HG03066 (cell line): ENCODE measurements around the gene UBE3B.
A peak's percentile ranks its signal among the peaks of the same experiment; 100 is the strongest.

Experiments used
- ATAC-seq: cut with Tn5 transposase; IDR thresholded peaks from one replicate; pipeline ENCODE4 v1.9.1; 2021; ENCODE audit warnings: low read depth; ENCODE audit not compliant: unreplicated experiment

The UBE3B gene

DNA sequence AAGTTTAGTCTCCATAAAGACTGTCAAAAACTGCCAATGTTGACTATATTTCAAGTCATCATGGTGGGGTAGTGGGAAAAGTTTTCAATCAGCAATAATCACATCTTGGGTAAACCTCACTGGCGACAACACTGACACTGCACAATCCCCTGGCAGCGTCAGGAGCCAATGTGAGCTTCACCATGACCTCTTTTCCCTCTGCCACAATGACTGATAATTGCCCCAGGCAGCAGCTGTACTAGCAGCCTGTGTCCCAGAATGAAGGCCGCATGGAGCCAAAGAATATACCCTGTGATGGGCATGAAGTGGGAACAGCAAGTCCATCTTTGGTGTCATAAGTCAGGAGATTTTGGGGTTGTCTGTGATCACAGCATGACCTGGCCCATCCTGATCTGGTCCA is 90.5 kb downstream of the UBE3B start:
- no peak for ATAC-seq

DNA sequence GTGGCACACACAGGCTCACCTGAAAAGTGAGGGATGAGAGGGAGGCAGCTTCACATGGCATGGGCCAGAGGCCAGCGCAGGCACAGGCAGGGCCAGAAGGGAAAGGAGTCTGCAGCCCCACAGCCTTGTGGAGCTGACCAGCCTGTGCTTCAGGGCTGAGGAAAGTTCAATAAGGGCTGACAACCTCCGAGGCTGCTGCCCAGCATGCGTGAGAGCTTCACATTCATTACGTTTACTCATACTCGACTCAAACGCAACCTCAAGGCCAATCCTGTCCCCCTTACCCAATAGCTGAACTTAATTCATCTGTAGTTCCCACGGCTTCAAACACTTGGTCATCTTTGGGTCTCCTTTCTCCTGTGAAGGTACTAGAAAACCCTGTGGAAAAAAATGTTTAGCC is 91.1 kb downstream of the UBE3B start:
- no peak for ATAC-seq

DNA sequence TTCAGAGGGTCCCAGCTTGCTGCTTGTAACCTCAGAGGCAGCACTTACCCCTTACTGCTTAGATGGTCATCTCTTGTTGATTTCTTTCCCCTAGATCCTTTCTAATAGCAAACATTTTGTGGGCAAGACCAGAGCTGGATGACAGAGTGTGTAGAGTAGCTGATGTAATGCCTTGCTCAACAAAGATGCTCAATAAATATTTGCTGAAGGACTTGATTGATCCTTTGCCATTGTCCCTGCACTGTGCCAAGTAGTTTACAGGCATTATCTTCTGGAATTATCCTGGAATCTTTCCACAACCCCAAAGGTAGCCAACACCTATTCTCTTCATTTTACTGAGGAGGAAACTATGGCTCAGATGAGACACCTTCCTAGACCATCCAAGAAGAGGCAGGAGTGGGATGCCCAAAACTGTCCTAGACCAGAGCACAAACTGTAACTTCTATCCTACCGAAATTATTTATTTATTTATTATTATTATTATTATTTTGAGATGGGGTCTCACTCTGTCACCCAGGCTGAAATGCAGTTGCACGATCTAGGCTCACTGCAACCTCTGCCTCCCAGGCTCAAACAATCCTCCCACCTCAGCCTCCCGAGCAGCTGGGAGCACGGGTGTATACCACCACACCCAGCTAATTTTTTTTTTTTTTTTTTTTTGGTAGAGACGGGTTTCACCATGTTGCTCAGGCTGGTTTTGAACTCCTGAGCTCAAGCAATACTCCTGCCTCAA is 94.5 kb downstream of the UBE3B start:
- no peak for ATAC-seq

DNA sequence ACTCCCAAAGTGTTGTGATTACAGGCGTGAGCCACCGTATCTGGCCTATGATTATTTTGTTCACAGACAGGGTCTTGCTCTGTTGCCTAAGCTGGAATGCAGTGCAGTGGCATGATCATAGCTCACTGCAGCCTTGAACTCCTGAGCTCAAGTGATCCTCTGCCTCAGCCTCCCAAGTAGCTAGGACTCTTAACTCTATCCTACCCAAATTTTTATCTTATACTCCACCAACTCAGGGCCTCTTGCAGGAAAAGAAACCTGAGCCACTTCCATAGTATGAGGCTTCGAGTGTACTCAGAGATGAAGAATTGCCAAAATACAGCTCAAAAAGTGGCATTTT is 95.0 kb downstream of the UBE3B start:
- ATAC-seq, result no peak

DNA sequence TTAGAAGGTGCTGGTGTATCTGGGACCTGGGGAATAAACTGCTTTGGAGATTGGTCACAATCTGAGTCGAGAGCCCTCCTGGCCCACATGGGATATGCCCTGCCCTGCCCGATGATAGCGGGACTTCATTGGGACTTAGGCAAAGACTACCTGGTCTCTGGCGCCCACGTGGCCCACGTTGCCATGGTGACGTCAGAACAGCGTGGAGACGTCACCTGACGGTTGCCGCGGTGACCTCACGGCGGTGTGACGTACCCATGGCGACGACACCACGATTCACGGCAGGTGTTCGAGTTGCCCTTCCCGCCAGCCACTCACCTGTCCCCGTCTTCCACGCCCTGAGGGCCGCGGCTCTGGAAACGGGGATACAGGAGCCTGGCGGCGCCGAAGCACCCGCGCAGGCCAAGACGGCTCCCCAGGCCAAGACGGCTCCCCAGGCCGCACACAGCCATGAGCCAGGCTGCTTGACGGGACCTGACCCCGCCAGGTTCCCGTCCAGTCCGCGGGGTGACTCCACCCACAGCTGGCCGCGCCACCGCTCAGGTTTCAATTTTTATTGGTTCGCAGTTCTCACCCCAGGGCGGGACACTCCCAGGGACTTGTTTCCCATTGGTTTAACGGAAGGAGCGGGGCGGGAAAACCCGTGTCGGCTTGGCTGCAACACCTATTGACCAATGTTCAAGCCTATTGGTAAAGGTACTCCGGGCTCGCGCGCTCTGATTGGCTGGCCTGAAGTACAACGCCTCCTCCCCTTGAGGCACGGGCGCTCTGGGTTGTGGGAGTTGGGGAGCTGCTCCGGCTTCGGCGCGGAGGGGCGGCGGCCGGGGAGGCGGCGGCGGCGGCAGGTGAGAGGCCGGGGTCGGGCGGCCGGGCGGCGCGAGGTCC is 95.8 kb downstream of the UBE3B start, which contains the start of the genes MMAB and MVK:
Gene MMAB (minus strand): TSS at position 476 of the 885 bp plus-strand sequence. CDS start 24 bp downstream, at position 452.
Gene MVK (plus strand): TSS at position 766 of the 885 bp plus-strand sequence. CDS start 1,029 bp downstream, outside the sequence.
- peak; percentile 94 for ATAC-seq

DNA sequence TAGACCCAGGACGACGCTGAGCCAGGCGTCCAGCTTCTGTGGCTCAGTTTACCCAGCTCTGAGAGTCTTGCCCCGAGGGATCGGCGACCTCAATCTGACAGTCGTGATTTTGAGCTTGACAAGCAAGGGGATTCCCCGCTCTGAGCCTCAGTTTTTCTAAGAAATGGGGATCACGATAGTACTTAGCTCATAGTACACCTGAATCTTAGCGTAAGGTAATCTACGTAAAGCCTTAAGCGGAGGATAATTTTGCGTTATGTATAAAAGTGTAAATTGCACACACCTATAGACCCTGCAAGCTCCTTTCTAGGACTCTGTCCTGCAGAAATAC is 96.4 kb downstream of the UBE3B start:
- ATAC-seq, result peak; percentile 3

DNA sequence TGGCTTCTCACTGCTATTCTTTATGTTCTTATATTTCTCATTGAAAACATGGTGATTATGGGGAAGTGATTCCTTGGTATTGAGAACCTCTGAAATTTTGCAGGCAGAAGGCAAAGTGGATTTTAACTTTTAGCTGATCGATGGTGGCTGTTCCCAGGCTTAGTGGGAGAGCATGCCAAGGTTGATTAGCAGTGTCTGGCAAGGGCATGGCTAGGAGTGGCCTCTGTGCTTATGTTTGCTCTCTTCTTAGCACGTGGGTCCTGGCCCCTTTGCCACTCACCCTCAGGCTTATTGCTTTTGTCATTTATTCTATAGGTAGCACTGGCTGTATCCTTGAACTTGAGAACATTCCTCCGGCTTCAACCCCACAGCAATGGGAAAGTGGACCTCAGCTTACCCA is 98.2 kb downstream of the UBE3B start:
- no peak for ATAC-seq

DNA sequence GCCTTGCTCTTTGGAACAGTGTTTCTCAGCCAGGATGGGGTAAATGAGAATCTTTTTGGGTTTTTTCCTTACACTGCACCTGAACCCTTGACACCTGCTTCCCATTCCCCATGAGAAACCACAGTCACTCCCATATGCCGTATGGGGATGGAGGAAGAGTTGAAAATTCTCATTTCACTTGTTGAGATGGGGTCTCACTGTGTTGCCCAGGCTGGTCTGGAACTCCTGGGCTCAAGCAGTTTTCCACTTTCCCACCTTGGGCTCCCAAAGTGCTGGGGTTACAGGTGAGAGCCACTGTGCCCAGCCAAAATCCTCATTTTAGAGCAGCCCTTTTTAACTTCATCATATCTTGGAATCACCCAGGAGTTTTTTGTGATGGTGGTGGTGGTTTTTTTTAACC is 99.9 kb downstream of the UBE3B start:
- ATAC-seq, result no peak

DNA sequence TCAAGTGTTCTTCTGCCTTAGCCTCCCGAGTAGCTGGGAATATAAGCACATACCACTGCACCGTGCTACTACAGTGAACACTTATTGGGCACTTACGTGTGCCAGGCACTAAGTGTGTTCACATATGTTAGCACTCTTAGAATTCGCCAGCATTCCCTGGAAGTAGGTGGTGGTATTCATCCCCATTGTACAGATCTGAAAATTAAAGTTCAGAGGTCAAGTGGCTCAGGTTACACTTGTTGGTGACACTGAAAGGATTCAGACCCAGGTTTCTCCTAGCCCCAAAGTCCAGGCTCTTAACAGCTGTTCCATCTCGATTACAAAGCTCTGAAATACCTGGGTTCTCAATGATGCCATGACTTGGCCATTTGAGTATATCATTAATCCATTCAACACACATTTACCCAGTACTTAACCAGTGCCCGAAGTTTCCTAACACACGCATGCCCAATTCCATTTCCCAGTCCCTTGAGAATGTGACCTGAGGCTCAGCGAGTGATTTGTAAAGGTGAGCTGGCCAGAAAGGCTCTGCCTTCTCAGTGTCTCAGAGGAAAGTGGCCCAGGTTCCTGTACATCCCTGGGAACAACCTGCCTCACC is 101.0 kb downstream of the UBE3B start:
- no peak for ATAC-seq

DNA sequence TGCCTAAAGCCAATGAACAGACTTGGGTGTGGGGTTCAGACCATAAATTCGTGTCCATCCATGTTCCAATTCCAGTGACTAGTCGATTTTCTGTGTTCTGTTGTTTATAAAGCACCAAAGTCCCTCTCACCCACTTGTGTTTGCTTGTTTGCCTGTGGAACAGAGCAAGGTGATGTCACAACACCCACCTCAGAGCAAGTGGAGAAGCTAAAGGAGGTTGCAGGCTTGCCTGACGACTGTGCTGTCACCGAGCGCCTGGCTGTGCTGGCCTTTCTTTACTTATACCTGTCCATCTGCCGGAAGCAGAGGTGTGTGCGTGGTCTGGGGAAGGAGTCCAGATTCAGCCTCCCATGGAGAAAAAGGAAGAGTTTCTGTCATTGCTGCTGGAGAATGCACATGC is 102.2 kb downstream of the UBE3B start:
- ATAC-seq, result no peak

DNA sequence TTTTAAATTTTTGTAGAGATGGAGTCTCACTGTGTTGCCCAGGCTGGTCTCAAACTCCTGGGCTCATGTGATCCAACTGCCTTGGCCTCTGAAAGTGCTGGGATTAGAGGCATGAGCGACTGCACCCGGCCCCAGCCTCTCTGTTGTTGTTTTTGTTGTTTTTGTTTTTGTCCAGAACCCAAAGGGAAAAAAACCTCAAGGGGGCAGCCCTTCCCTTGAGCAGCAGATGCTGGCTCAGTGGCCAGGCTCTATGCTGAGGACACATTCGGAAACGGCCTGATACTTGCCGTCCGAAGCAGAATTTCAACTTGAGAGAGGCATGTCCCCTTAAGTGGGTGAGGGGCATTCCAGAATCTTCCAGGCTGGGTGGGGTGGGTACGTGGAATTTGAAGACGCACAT is 102.8 kb downstream of the UBE3B start:
- no peak for ATAC-seq

DNA sequence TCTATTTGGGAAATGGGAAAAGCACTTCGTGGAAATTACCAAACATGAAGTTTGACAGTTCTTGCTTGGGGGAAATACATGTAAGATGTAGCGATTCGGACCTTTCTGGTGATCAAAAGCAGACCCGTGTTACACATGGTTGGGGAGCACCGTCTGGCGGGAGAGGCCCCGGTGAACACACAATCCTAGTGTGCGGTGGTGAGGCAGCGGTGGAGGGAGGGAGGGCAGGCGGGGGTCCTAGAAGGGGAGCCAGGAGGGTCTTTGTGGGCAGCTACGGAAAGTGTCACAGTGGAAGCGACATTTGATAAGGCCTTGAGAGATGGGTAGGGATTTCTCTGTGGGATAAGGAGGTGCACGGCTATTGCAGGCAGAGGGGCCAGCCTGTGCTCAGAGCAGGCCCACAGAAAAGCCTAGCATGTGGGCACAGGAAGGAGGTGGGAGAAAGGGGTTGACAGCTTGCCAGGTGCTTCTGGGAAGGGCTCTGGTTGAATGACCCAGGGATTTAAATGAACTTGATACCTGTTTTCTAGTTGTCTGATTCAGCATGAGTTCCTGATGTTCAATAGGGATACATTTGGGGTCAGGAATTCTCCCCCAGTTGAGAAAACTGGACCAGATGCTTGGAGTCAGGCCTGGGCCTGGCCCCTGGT is 103.4 kb downstream of the UBE3B start:
- no peak for ATAC-seq

DNA sequence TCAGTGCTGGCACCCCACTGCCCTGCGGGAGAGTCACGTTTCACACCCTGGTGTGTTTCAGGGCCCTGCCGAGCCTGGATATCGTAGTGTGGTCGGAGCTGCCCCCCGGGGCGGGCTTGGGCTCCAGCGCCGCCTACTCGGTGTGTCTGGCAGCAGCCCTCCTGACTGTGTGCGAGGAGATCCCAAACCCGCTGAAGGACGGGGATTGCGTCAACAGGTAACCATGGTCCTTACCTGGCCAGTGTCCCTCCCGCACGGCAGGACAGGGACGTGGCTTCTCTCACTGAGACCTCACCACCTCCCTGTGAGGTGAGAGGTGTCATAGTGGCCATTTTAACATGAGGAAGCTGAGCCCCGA is 103.9 kb downstream of the UBE3B start:
- ATAC-seq, result no peak

DNA sequence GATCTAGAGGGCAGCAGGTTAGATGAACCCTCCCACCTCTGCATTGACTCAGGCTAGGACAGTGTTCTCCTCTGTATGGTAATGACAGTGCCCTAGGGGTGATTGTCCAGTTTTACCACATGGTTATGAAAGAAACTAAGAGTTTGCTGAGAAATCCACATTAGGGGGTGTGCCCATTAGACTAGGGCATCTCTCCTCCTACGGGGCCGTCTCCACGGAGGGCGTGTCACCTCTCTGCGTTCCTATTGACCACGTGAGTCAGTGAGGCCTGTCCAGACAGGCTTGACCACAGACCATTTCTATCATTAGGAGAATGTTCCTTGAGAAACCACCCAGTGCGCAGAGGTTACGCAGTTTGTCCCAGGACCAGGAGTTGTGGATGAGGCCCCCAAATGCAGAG is 104.4 kb downstream of the UBE3B start:
- no peak for ATAC-seq

DNA sequence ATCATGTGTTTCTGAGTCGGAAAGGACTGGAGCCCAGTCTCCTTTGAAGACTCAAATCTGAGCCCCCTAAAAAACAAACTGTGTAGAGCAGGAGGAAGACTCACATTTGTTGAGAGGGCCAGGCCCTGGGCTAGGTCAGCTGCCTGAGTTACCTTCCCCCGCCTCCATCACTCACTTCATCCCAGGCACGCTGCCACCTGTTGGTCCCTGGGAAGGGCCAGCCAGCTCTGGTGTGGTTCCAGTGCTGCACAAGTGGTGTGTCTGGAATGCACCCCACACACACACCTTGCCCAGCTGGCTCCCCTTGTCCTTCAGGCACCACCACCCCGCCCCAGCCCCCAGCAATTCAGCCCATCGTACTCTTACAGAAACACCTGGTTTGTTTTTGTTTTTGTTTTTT is 105.2 kb downstream of the UBE3B start:
- no peak for ATAC-seq

DNA sequence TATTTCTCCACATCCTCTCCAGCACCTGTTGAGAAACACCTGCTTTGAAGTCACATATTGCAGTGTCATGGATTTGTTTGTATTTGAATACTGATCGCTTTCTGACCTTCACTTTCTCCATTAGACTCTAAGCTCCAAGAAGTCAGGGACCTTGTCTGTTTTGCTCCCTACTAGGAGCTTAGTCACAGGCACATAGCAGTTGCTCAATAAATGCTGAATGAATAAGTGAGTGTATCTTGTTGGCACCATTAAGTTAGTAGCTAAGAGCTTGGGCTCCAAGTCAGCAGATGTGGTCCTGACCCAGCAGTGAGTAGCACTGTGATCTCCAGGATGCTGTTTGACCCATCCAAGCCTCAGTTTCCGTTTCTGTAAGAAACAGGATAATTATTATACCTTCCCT is 106.3 kb downstream of the UBE3B start:
- no peak for ATAC-seq
